Lower leg skin (tissue), 4 donors: ENCODE results near the gene HLA-DOB. TPM values are rescaled to one million over a fixed set of nuclear protein-coding genes. Genes with fewer than 3 reads are reported as not detected.

Experiments used
- DNase-seq, 2 donors: peaks; one replicate each; pipeline ENCODE4 v3.0.0-alpha.2; 2019; ENCODE audit warnings: low spot score in 2 of 2
- H3K4me3 ChIP-seq: fragments of 200-600 bp; sonication (generic); 2 replicates; pipeline ENCODE4 v1.5.1; 2017; ENCODE audit warnings: mild to moderate bottlenecking, low read depth; ENCODE audit not compliant: poor library complexity, severe bottlenecking
- POLR2A ChIP-seq, 2 donors: fragments of 450-650 bp; IDR thresholded peaks; one replicate each; pipeline ENCODE4 v1.6.1; 2016 to 2017; ENCODE audit warnings: antibody characterized with exemption in 2 of 2, mild to moderate bottlenecking in 1 of 2, moderate library complexity in 1 of 2
- WGBS, 2 donors: methylation state at CpG; one replicate each; pipeline ENCODE4 v1.1.5; 2018; 5-methylcytosine and 5-hydroxymethylcytosine counted together
- intact Hi-C: fragments of 100-400 bp; cut with DNase I; formaldehyde crosslinking; loops from one replicate; pipeline ENCODE4 v1.15.0; 2023; ENCODE audit warnings: low total_unique reads
- total RNA-seq, 4 donors: library from RNA; depleted of rRNA; stranded (reverse); fragments of >200 nt; gene quantifications; one replicate each; pipeline ENCODE4 v1.1.0, GENCODE V29; 2016
- TF ChIP-seq, protein P1 (sequence below), 3 donors: fragments of 450-650 bp; IDR thresholded peaks; one replicate each; pipeline ENCODE4 v1.5.1; 2016; ENCODE audit warnings: antibody characterized with exemption in 3 of 3, mild to moderate bottlenecking in 3 of 3, moderate library complexity in 2 of 3

The HLA-DOB gene
- total RNA-seq, 4 donors from 2014 or later: 1.7 to 3.3 (median 2.1) TPM

DNA sequence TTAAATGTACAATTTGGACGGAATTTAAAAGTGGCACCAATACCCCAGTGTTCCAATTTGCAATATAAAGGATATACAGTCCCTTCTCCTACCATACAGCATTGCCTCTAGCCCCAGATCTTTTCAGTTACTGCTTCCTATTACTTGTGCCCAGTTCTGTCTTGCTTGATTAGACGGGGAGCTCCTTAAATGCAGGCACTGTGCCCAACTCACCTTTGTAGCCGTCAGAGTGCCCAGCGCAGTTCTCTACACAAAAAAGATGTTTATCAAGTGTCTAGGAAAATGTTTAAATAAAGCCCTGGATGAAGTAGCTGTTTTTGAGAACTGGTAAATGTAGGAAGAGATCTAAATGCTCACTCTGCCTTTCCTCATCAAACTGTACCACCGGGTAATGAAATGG, 14.1 kb upstream of the HLA-DOB start:
- intact Hi-C loops: no loop called here
- no peak overlapping the region for H3K4me3 ChIP-seq
- 91 to 92% methylated on average over 5 of the region's 5 CpGs for WGBS, 2 donors
- DNase-seq: no peak
- no peak for TF ChIP-seq POLR2A (IDR thresholded peaks at IDR 0.05)
- TF ChIP-seq, protein P1, sequence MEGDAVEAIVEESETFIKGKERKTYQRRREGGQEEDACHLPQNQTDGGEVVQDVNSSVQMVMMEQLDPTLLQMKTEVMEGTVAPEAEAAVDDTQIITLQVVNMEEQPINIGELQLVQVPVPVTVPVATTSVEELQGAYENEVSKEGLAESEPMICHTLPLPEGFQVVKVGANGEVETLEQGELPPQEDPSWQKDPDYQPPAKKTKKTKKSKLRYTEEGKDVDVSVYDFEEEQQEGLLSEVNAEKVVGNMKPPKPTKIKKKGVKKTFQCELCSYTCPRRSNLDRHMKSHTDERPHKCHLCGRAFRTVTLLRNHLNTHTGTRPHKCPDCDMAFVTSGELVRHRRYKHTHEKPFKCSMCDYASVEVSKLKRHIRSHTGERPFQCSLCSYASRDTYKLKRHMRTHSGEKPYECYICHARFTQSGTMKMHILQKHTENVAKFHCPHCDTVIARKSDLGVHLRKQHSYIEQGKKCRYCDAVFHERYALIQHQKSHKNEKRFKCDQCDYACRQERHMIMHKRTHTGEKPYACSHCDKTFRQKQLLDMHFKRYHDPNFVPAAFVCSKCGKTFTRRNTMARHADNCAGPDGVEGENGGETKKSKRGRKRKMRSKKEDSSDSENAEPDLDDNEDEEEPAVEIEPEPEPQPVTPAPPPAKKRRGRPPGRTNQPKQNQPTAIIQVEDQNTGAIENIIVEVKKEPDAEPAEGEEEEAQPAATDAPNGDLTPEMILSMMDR (IDR thresholded peaks at IDR 0.05): no peak

DNA sequence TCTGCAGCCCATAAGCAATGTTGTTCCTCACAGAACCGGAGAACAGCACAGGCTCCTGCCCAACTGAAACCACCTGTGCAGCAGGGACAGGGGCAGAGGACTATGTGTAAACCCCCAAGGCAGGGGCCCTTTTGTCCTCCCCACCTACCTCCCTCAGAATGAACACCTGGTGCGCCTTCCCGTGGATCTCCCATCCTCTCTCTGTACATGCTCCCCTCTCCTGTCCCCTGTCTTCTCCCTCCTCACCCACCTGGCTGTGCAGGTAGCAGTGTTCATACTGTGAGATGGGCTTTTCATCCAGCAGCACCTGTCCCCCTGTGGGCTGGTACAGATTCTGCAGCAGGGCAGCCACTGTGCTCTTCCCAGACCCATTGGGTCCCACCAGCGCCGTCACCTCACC, 13.2 kb upstream of the HLA-DOB start:
- no peak overlapping the region for H3K4me3 ChIP-seq
- DNase-seq: no peak
- TF ChIP-seq, protein P1 (IDR thresholded peaks at IDR 0.05): no peak
- TF ChIP-seq POLR2A (IDR thresholded peaks at IDR 0.05): no peak
- intact Hi-C loops: no loop called here
- 92 to 98% methylated on average over 5 of the region's 5 CpGs for WGBS, 2 donors

DNA sequence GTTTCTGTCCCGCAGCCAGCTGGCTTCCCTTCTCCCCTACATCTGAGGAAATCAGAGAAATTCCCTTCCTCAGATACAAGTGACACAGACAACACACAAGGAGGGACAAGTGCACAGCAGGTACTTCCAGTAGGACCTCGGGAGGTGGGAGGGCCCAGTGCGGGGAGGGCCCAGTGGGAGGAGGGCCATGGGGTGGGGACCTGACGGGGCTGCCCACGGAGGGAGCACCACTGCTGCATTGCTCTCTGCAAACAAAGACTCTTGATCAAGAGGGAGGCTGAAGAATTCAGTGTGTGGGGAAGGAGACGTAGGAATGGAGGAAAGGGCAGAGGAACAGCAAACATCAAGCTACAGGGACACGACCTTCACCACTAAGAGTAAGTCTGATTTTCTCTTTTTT, 12.7 kb upstream of the HLA-DOB start:
- no peak overlapping the region for H3K4me3 ChIP-seq
- TF ChIP-seq POLR2A (IDR thresholded peaks at IDR 0.05): no peak
- TF ChIP-seq, protein P1 (IDR thresholded peaks at IDR 0.05): no peak
- intact Hi-C loops: no loop called here
- DNase-seq: no peak
- 76 to 78% methylated on average over 7 of the region's 7 CpGs for WGBS, 2 donors

- intact Hi-C loops: no loop called here
- H3K4me3 ChIP-seq: no peak overlapping the region
- 65 to 68% methylated on average over 3 of the region's 3 CpGs for WGBS, 2 donors
- no peak for TF ChIP-seq POLR2A (IDR thresholded peaks at IDR 0.05)
- TF ChIP-seq, protein P1 (IDR thresholded peaks at IDR 0.05): no peak
- no peak for DNase-seq
Measured at GRCh38 chr6:32827025-32827424, 10.2 kb upstream of the HLA-DOB start.

- WGBS, 2 donors: 53 to 60% methylated on average over 2 of the region's 2 CpGs
- no peak overlapping the region for H3K4me3 ChIP-seq
- no peak for DNase-seq
- intact Hi-C loops: no loop called here
- no peak for TF ChIP-seq POLR2A (IDR thresholded peaks at IDR 0.05)
- TF ChIP-seq, protein P1 (IDR thresholded peaks at IDR 0.05): no peak
Measured at GRCh38 chr6:32825966-32826365, 9.2 kb upstream of the HLA-DOB start.

GRCh38 chr6:32819729-32820128, 2.9 kb upstream of the HLA-DOB start:
- TF ChIP-seq POLR2A (IDR thresholded peaks at IDR 0.05): no peak
- TF ChIP-seq, protein P1 (IDR thresholded peaks at IDR 0.05): no peak
- intact Hi-C loops: no loop called here
- 38 to 41% methylated on average over 3 of the region's 3 CpGs for WGBS, 2 donors
- DNase-seq: no peak
- H3K4me3 ChIP-seq: no peak overlapping the region
